ENCODE results near the gene BRF1.
A peak's percentile ranks its signal among the peaks of the same experiment; 100 is the strongest.

Gene BRF1

DNA sequence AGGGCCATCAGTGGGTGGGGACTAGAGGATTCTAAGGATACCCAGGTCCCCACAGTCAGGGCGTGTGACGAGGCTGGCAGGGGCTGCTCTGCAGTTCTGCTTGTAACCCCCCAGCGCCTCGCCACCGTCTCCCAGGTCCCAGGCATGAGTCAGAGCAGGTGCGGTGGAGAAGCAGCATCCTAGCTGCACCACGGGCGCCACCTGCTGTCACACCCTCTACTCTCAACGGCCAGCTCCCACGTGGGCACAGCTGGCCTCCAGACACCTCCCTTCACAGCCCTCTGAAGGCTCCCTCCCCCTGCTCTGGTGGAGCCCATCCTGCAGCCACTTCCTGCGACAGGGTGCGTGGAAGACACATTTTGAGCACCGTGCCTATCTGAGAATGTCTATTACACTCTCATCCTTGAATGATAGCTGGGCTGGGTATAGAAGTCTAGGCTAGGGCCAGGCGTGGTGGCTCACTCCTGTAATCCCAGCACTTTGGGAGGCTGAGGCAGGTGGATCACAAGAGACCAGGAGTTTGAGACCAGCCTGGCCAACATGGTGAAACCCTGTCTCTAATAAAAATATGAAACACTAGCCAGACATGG is 112.8 kb downstream of the BRF1 start:
- DNase-seq: no peak

DNA sequence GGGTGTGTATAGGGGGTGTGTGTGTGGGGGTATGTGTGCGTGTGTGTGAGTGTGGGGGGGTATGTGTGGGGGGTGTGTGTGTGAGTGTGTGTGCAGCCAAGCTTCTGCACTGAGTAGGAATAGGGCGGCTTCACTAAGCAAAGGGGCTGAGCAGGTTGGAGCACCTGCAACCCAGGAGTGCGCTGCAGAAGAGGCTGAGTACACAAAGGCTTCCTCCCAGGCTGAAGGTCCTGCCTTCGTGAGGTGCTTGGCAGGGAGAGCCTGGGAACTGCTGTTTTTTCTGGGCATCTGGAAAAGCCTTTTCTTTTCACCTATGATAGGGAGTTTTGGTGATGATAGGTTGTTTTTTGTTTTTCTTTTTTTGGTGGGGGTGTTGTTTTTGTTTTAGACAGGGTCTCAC is 113.7 kb downstream of the BRF1 start:
- DNase-seq: no peak

DNA sequence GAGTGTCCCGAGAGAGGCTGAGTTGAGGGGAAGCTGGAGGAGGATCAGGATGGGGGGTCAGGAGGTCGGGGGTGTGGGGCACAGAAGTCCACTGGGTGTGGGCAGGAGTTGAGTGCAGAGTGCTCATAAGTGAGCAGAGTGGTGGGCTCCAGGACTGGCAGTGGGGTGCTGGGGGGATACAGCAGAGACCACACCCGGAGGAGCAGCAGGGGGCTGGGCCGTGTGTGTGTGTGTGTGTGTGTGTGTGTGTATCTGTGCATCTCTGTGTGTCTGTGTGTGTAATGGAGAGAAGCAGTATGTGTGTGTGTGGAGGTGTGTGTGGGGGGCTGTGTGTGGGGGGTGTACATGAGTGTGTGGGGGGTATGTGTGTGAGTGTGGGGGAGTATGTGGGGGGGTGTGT is 114.8 kb downstream of the BRF1 start:
- DNase-seq: no peak

DNA sequence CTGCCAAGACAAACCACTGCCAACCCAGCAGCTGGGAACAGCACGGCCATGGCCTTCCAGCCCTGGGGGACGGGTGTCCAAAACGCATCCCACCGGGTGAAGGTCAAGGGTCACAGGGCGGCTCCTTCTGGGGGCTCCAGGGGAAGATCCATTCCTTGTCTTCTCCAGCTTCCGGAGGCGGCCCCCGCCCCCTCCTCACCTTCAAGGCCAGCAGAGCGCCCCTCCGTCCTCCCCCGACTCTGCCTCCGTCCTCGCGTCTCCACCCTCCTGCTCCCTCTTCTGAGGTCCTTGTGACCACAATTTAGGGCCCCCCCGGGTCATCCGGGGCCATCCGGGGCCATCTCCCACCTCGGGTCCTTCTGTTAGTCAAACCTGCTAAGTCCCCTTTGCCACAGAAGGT is 115.8 kb downstream of the BRF1 start:
- no peak for DNase-seq

DNA sequence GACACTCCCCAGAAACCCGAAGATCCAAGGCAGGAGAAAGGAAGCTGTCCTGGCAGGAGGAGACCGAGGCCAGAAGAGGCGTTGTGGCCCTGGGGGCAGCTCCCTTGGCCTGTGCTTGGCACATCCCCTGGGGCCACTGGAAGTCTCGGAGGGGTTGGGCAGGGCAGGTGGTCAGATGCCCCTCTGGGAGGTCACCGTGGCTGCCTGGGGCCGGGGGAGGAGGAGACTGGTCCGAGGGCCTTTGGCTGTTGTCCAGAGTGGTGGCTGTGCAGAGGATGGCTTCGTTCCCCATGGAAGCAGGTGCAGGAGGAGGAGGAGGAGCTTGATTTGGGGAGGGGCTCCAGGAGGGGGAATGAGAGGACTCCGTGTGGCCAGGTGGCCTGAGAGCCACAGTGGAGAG is 116.3 kb downstream of the BRF1 start:
- no peak for DNase-seq

DNA sequence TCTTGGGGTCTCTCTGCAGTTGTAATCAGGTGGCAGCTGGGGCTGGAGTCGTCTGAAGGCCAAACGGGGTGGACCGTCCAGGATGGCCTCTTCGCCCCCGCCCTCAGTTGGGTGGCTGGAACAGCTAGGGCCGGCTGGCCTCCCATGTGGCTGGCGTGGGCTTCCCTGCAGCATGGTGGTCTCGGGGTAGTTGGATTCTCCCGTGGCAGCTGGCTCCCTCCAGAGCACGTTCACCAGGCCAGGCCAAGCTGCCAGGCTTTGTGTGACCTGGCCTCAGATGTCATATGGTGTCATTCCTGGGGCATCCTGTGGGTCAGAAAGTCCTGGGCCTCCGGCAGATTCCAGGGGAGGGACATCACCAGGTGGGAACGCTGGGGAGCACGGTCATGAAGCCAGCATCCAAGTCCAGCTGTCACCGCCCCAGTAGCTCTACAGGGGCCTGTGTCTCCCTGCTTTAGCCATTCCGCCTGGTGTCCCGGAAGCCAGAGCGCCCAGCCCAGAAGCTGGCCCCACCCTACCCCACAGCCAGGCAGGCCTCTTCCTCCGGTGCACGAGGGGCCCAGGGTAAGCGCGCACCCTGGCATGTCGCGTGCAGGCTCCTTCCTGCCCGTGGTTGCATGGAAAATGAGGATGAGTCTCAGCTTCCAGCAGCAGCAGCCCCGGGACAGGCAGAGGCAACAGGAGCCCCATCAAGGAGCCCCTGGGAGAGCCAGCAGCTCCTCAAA is 118.3 kb downstream of the BRF1 start:
- no peak for DNase-seq

DNA sequence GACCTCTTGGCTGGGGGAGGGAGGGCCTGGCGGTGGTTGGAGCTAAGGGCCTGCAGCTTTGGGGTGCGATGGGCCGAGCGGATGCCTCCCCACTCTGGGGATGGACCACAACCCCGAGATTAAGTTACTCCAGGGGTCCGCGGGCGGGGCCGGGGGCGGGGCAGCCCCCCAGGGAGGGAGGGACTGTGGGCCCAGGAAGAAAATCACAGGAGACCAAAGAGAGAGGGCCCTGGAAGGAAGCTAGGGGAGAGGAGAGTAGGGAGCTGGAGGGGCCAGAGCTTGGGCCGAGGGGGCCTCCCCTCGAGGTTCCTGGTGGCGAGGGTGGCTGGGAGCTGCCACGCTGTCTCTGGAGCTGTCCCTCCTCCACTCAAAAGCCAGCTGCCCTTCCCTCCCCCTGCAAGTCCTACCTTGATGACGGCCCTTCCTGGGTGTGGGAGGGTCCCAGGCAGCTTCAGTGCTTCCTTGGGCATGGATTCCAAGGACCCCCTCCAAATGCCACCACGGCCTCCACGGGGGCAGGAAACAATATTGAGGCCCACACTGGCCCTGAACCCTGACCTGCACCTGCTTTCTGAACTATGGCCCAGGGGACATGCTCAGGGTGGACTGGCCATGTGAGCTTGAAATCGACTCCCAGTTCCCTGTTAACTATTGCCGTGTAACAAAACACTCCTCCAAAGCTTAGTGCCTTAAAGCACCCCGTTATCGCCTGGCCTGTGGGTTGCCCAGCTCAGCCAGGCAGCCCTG is 119.1 kb downstream of the BRF1 start:
- no peak for DNase-seq

DNA sequence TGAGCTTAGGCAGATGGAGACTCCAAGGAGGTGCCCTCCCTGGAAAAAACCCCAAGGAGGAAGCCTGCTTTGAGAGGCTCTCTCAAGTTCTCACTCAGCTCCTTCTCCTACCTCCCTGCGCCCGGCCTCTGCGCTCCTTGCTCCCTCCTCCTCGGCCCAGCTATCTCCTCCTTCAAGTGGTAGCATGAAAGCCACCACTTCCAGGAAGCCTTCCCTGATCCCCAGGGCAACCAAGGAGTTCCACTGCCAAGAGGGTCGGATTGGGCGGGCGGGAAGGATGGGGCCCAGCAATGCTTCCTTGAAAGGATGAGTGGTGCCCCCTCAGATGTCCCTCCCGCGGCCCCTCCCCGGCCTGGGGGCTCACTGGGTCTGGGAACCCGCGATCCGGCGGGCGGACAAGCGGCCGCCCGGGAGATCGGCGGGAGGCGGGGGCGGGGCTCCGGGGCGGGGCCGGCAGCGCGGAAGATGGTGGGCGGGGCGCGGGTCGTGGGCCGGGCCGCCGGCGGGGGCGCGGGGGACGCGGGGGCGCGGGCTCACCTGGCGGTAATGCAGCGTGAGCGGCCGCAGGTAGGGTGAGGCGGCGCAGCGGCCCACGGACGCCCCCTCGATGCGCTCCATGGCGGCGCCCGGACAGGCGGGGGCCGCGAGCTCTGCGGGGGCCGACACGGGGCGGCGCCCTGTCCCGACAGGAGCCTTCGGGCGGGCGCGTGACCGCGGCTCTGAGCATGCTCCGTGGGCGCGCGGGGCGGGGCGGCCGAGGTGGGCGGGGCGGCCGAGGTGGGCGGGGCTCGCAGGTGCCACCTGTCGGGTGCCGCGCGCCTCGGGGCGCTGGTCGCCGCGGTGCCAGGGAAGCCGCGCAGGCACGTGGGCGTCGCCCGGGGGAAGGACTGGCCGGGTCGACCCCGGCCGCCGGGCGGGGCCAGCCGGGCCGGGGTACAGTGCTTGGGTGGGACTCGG is 119.9 kb downstream of the BRF1 start, which contains the start of gene NUDT14:
TSS of gene NUDT14 (minus strand) at position 721 of the 957 bp plus-strand sequence. CDS start at position 618, 103 bp downstream.
- peak; percentile 77 for DNase-seq

DNA sequence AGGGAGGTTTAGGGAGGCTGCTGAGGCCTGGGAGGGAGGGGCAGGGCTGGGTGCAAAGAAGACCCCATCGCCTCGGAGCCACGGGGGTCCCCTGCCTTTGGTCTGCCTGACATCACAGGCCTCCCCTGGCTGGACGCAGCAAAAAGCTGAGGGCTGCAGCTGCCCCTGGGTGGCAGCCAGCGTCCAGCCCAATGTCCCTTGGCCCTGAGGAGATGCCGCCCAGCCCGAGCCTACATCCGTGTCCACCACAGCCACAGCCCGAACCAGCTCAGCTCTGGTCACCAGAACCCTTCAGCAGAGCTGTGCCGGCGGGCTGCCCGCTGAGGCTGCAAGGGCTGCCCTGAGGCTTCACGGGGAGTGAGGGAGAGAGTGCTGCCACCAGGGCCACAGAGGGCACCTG is 121.6 kb downstream of the BRF1 start:
- no peak for DNase-seq

DNA sequence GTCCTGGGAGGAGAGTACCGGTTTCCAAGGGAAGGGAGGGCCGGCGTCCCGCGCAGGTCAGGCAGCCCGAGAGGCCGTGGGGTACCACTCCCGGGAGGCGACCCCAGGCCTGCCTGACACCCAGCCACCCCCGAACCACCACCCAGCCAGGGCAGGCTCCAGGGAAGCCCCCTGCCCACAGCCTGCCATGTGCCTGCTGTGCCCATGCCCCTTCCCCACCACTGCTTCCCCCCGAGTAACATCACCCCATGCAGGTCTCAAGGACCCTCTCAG is 122.0 kb downstream of the BRF1 start:
- DNase-seq: no peak

DNA sequence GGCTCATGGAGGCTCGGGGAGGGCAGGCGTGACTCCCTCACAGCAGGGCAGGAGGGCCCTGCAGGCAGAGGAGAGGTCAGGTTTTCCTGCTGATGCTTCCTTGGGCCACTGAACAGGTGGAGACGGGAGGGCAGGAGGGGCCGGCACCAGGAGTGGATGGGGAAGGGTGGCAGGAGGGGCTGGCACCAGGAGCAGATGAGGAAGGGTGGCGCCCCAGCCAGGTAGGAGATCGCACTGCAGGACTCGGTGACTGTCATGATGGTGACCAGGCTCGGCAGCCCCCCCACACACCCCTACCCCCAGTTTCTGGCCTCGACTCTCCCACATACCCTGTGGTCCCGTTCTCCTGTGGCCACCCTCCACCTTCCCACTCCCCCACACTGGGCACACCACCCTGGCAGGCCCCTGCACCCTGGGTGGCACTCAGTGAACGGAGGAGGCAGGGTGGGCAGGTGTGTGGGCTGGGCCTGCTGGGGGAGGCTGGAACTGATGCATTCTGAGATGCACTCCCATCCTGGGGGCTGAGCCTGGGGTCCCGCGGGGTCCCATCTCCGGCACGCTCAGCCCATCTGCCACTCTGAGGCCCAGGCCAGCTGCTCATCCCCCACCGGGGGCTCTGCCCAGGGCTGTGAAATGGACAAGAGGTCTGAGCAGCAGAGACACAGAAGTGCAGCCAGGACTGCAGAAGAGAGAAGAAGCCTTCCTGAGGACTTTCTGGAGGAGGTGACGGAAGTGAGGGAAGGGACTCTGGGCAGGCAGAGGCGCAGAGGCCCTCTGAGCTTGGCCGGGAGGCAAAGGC is 122.5 kb downstream of the BRF1 start:
- no peak for DNase-seq

DNA sequence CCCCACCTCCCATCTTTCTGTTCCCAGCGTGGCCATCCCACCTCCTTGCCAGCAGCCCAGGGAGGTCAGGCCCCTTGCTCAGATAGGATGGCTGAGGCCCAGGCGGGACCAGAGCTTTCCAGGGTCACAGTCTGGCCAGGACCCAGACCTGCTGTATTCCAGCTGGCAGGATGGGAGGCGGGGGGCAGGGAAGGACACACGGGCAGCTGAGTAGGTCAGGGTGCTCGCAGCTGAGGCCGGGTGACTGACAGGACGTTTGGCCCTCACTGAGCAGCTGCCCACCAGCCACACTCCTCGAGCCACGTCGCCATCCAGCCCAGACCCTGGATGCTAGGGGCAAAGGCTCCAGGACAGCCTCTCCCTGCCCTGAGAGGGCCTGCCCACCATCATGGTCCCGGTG is 123.7 kb downstream of the BRF1 start:
- no peak for DNase-seq

DNA sequence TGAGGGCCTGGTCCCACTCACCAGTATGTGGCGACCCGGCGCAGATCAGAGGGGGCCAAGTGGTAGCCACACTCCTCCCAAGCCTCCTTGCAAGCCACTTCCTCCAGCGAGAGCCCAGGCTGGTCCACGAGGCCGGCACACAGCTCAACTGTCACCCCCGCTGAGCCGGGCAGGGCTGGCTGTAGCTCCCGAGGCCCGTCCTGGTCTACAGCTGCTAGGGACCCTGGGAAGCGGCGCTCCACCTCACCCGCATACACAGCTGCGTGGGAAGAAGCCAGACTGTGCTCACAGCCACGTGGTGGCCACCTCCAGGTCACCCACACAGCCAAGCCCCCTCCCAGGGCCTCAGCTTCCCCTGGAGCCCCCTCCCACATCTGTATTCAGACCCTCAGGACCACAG is 124.3 kb downstream of the BRF1 start:
- no peak for DNase-seq

DNA sequence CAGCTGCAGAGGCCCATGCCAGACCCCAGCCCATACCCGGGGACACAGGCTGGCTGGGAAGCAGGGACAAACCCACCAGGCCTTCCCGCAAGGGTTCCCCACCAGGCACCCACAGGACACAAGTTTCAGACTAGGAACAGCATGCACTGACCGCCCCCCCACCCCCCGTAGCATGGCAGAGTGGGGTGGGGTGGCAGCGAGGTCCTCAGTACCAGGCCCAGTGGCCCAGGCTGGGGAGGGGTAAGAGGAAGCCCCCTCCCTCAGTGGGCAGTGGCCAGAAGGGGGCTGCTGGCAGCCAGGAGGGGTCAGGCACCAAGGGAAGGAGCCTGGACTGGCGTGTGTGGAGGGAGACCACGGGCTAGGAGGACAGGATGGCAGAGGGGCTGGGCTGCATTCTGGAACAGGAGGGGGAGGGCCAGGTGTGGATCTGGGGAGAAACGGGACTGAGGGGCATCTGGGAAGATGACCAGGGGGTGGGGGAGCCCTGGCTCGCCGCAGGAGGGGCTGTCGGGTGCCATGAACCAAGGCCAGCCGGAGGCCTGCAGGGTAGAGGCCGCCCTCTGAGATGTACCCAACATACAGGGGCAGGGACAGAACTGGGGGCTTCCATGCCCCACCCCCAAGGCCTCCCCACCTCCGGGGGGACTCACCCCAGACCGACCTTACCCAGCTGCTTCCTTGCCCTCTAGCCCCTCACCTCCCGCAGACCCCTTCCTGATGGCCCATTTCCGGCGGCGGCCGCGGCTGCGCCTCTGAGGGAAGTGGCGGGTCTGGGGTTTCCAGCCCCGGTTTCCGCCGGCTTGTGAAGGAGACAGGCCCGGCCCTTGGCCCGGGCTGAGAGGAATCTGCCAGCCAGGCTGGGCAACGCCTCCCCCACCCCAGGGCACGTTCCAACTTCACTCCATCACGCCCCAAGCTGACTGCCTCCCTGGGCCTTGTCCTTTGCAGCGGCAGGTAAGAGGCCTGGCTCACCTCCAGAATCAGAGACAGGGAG is 126.6 kb downstream of the BRF1 start:
- peak; percentile 48 for DNase-seq

DNA sequence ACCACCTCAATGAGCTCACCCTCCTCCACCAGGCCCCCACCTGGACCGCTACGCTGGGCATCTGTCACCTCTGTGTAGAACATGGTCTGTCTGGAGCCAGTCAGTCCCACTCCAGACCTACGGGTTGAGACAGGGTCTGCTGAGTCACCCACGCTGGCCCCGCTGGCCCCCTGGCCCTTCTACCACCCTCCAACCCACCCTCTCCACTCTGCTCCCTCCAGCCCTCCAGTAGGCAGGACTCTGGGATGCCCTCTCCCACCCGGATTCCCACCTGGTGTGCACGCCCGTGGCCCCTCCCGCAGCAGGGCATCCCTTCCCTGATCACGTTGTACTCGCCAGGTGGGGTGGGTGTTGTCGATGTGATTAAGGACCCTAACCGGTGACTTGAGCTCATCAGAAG is 127.7 kb downstream of the BRF1 start:
- DNase-seq: no peak

DNA sequence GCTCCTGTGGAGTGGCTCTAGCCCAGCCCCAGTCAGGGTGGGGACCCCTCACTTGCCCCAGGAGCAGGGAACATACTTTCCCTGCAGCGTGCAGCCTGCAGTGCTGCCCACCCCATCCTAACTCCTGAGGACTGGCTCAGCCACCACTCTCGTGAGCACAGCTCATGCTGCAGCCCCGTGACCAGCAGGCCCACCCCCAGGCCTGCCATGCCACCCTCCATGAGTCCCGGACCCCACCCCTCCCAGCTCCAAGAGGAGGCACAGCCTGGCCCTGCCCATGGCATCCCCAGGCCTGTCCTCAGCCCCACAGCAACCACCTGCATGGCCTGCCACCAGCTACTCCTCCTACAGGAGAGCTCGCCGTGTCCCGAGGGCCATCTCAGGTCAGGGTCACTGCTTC is 128.3 kb downstream of the BRF1 start:
- DNase-seq: no peak

DNA sequence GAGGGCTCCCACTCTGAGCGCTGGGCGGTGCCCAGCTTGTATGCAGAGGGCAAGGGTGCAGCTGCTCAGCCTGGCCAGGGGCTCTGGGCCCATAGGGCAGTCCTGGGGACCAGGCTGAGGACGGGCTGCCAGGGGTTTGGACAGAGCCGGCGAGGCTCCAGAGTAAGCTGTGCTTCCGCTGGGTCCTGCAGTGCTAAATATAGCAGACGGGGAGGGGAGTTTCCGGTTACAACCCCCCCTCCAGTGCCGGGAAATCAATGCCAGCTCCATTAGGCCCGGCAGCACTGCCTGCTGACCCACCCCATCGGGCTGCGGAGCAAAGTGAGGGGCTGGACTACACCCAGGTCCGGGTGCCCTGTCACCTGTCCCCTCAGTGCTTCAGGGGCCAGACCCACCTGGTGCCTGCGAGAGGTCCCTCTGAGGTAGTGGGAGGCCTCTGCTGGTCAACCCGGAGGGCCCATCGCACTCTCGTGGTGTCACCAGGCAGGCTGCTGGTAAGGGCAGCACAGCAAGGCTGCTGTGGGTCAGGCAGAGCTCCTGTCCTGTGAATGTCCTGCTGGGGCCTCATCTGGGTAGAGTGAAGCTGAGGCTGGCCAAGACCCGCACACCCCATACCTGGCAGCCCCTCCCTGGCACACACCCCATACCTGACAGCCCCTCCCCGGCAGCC is 129.7 kb downstream of the BRF1 start:
- no peak for DNase-seq

DNA sequence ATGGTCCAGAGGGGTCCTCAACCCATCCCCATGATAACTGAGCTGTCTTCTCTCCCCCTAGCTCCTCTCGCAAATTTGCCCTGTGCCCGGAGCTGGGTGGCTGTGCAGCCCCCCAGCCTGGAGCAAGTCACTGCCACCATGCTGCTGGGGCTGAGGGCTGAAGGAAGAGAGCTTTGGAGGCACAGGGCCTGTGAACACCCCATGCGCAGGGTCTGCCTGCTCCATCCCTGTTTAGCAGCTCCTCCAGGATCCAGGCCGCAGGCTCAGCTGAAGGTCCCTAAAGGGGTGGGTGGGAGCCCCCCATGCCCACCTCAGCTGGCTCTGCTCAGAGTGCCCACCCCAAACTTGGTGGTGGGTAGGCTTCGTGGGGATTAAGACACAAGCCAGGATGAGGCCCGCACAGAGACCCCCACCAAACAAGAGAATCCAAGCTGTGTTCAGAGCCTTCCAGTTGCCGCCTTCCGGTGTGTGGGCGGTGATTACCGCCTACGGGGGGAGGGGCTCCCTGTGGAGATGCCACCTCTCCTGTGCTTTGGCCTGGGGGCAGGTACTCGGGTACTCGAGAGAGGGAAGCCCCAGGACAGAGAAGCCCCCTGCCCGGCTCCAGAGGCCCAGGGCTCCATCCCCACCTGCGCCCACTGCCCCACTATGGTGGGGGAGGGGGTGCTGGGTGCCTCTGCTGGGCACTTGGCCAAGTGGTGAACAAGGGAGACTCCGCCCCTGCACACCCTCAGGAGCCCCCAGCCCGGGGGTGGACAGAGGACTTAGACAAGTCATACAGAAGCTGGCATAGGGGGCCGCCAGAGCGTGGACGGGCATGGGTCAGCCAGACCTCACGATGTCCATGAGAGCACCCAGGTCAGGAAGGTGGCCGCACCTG is 130.8 kb downstream of the BRF1 start:
- DNase-seq: no peak

DNA sequence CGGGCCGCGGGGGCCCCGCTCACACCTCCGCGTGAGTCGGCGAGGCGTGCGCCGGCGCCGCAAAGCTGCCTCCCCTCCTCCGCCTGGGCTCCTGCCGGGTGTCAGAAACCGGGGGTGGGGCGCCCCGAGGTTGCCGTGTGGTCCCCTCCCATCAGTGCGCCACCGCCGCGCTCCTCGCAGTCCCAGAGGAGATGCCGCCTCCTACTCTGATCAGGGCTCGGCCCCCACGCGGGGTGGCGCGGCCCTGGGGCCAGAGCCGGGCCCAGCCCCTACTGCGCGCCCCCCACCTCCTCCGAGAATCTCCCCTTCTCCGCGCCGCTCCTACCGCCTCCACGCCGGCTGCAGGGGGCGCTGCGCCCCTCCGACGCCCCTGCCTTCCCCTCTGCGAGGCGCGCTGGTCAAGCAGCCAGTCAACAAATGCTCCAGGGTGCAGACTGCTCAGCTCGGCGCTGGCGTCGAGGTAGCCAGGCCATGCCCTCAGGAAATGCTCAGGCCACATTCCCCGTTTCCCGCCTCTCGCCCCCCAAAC is 131.8 kb downstream of the BRF1 start:
- peak; percentile 41 for DNase-seq

Data from hematopoietic multipotent progenitor cell treated with erythropoietin and hydrocortisone succinate and interleukin-3 and kit ligand, for 6 days (in vitro differentiated cells).